ENCODE measurements around the gene HLA-DQA2.

The HLA-DQA2 gene

DNA sequence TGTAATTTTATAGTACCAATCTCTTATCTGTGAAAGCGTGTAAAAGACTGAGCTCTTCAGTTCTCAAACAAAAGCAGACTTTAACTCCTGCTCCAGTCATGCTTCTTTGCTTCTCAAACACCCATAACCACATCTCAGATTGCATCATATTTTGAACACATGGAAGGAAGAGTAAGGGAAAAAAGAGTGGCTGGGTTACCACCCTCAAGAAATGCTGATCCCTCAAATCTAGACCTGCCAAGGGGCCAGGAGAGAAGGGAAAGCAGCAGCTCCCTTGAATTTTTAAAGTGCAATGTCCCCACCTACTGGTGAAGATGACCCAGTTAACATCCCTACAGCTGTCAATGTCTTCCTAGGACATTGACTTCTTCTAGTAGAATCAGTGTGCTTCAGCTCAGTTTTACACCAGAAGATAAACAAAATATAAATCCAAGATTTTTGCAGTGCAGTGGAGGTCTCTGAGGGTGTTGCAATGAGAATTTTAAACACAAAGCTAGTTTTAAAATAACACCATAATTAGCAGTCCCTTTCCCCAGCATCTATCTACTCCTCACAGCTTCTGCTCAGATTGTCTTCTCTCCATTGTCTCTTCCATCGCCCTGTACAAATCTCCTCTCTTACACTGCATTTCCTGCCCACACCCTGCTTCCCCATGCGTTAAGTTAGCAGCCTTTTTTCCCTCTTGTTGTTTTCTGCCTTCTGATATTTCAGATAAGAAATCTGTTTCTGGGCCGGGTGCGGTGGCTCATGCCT lies 44.8 kb downstream of the HLA-DQA2 start:
- TF ChIP-seq FOXP2 (optimal IDR thresholded peaks at IDR 0.05; ENCODE audit: borderline replicate concordance, extremely low read depth, extremely low read length, insufficient read depth) (no peak), REST (IDR thresholded peaks at IDR 0.05; ENCODE audit: insufficient read depth in 1 of 2, low read depth in 2 of 2, low read length in 2 of 2) (no peak), POLR2AphosphoS5 (IDR thresholded peaks at IDR 0.05; ENCODE audit: low read depth, low read length) (no peak), TAF1 (IDR thresholded peaks at IDR 0.05; ENCODE audit: borderline replicate concordance, insufficient read depth, low read length) (no peak), SIN3A (IDR thresholded peaks at IDR 0.05; ENCODE audit: borderline replicate concordance, insufficient read depth, low read length) (no peak)

DNA sequence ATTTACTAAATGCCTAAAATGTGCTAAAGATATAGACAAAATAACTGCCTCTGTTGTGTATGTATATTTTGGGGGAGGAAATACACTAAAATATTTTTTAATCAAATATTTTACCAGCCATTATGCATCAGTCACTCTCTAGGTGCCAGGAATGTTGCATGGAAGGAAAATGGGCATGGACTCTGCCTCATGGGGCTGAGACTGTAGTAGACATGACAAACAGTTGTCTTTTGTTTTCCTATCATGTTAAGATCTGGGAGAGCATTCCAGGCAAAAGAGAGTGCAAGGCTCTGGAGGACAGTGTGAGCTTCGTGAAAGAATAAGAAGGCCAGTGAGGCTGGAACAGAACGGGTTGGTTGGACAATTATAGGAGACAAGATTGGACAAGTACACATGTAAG lies 49.1 kb downstream of the HLA-DQA2 start:
- TF ChIP-seq POLR2AphosphoS5 (IDR thresholded peaks at IDR 0.05; ENCODE audit: low read depth, low read length) (no peak), TAF1 (IDR thresholded peaks at IDR 0.05; ENCODE audit: borderline replicate concordance, insufficient read depth, low read length) (no peak), FOXP2 (optimal IDR thresholded peaks at IDR 0.05; ENCODE audit: borderline replicate concordance, extremely low read depth, extremely low read length, insufficient read depth) (no peak), REST (IDR thresholded peaks at IDR 0.05; ENCODE audit: insufficient read depth in 1 of 2, low read depth in 2 of 2, low read length in 2 of 2) (no peak), SIN3A (IDR thresholded peaks at IDR 0.05; ENCODE audit: borderline replicate concordance, insufficient read depth, low read length) (no peak)

DNA sequence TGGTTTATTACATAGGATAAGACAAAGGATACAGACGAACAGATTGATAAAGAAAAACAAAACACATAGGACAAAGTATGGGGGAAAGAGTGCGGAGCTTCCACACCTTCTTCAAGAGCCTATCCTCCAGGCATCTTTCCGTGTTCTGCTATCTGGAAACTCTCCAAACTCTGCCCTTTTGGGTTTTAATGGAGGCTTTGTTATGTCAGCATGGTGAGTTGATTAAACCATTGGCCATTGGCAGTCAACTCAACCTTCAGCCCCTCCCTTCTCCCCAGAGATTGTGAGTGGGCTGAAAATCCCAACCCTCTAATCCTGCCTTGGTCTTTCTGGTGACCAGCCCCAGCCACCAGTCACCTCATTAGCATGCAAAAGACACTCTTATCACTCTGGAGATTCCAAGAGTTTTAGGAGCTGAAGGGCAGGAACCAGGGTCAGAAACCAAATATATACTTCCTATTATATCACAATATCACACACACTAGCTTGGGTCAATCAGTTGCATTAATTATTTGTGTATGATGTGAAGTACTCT lies 51.8 kb downstream of the HLA-DQA2 start:
- no peak for TF ChIP-seq FOXP2 (optimal IDR thresholded peaks at IDR 0.05; ENCODE audit: borderline replicate concordance, extremely low read depth, extremely low read length, insufficient read depth)
- TF ChIP-seq TAF1 (IDR thresholded peaks at IDR 0.05; ENCODE audit: borderline replicate concordance, insufficient read depth, low read length): no peak
- no peak for TF ChIP-seq REST (IDR thresholded peaks at IDR 0.05; ENCODE audit: insufficient read depth in 1 of 2, low read depth in 2 of 2, low read length in 2 of 2)
- TF ChIP-seq SIN3A (IDR thresholded peaks at IDR 0.05; ENCODE audit: borderline replicate concordance, insufficient read depth, low read length): no peak
- no peak for TF ChIP-seq POLR2AphosphoS5 (IDR thresholded peaks at IDR 0.05; ENCODE audit: low read depth, low read length)

GRCh38 chr6:32794510-32794909 lies 53.3 kb downstream of the HLA-DQA2 start:
- TF ChIP-seq POLR2AphosphoS5 (IDR thresholded peaks at IDR 0.05; ENCODE audit: low read depth, low read length) (no peak), FOXP2 (optimal IDR thresholded peaks at IDR 0.05; ENCODE audit: borderline replicate concordance, extremely low read depth, extremely low read length, insufficient read depth) (no peak), REST (IDR thresholded peaks at IDR 0.05; ENCODE audit: insufficient read depth in 1 of 2, low read depth in 2 of 2, low read length in 2 of 2) (no peak), SIN3A (IDR thresholded peaks at IDR 0.05; ENCODE audit: borderline replicate concordance, insufficient read depth, low read length) (no peak), TAF1 (IDR thresholded peaks at IDR 0.05; ENCODE audit: borderline replicate concordance, insufficient read depth, low read length) (no peak)
